C4-2B (cell line): ENCODE results near the gene ABHD12.

Experiments
- CTCF ChIP-seq: fragments of 450-650 bp; conservative IDR thresholded peaks from 2 replicates; pipeline ENCODE4 v1.5.1; 2017; ENCODE audit warnings: mild to moderate bottlenecking
- ZFX ChIP-seq: fragments of 450-650 bp; IDR thresholded peaks from 2 replicates; pipeline ENCODE4 v1.6.1; 2017

DNA sequence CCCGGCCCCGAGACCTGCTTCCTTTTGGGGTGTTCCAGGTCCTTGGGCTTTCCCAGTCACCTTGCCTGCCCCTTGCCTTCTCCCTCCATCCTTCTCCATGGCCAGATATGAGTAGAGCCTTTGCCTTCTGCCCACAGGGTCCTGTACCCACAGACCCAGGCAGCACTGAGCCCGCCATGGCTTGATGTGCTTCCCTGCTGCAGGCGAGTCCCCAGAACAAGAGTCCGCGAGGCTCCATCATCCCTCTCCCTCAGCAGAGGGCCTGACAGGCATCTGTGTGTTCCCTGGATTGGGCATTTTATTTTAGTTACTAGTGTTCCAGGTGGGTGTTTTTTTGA, 120.8 kb downstream of the ABHD12 start:
- TF ChIP-seq CTCF = no peak
- TF ChIP-seq ZFX = no peak
